Neuronal stem cell (in vitro differentiated cells): ENCODE measurements around the gene CNST.

Experiments
- DNase-seq: peaks from one replicate; pipeline ENCODE4 v3.0.0-alpha.2; 2013; ENCODE audit warnings: low spot score
- H2AFZ ChIP-seq: one replicate; pipeline ENCODE4 v1.6.1; 2013; ENCODE audit warnings: mild to moderate bottlenecking, low read length, inconsistent platforms
- H2AK5ac ChIP-seq: 2 replicates; pipeline ENCODE4 v1.6.1; 2013; ENCODE audit warnings: low read depth, mild to moderate bottlenecking, inconsistent platforms, low read length, moderate library complexity, mixed read lengths
- H2BK120ac ChIP-seq: 2 replicates; pipeline ENCODE4 v1.6.1; 2013; ENCODE audit warnings: low read depth, mild to moderate bottlenecking, inconsistent platforms, low read length, moderate library complexity, mixed read lengths
- H2BK12ac ChIP-seq: one replicate; pipeline ENCODE4 v1.6.1; 2013; ENCODE audit warnings: low read length, inconsistent platforms
- H2BK15ac ChIP-seq: 2 replicates; pipeline ENCODE4 v1.6.1; 2013; ENCODE audit warnings: mild to moderate bottlenecking, low read length, inconsistent platforms, mixed read lengths
- H2BK5ac ChIP-seq: one replicate; pipeline ENCODE4 v1.6.1; 2013; ENCODE audit warnings: inconsistent platforms, mild to moderate bottlenecking, low read length, moderate library complexity
- H3K14ac ChIP-seq: one replicate; pipeline ENCODE4 v1.6.1; 2013; ENCODE audit warnings: low read length, inconsistent platforms
- H3K18ac ChIP-seq: 2 replicates; pipeline ENCODE4 v1.6.1; 2013; ENCODE audit warnings: low read length, inconsistent platforms
- H3K23ac ChIP-seq: 2 replicates; pipeline ENCODE4 v1.6.1; 2013; ENCODE audit warnings: low read depth, mild to moderate bottlenecking, mixed read lengths, low read length, inconsistent platforms; ENCODE audit not compliant: poor library complexity
- H3K27ac ChIP-seq: replicated peaks from 3 replicates; pipeline ENCODE4 v1.5.1; 2013; ENCODE audit warnings: low read length, inconsistent platforms
- H3K27me3 ChIP-seq, 3 experiments: 2 replicates each; pipeline ENCODE4 v1.6.1; 2013; ENCODE audit warnings: low read length in 3 of 3, mild to moderate bottlenecking in 2 of 3, inconsistent platforms in 1 of 3, low read depth in 1 of 3, mixed read lengths in 1 of 3, moderate library complexity in 1 of 3; ENCODE audit not compliant: control insufficient read depth in 3 of 3, insufficient read depth in 3 of 3
- H3K36me3 ChIP-seq, 2 donors: replicated peaks in 1 of 2; 2 replicates each; pipeline ENCODE4 v1.6.1; 2013; ENCODE audit warnings: low read length in 2 of 2; ENCODE audit not compliant: control insufficient read depth in 2 of 2, insufficient read depth in 2 of 2
- H3K4ac ChIP-seq: 2 replicates; pipeline ENCODE4 v1.6.1; 2013; ENCODE audit warnings: inconsistent platforms, mild to moderate bottlenecking, low read length, moderate library complexity
- H3K4me1 ChIP-seq, 2 donors: 1 replicate in 1 of 2; 2 replicates in 1 of 2; pipeline ENCODE4 v1.6.1; 2013; ENCODE audit warnings: low read length in 2 of 2, low read depth in 1 of 2; ENCODE audit not compliant: control insufficient read depth in 2 of 2, insufficient read depth in 1 of 2
- H3K4me2 ChIP-seq: one replicate; pipeline ENCODE4 v1.6.1; 2013; ENCODE audit warnings: mild to moderate bottlenecking, low read length, inconsistent platforms; ENCODE audit not compliant: insufficient read depth, poor library complexity, severe bottlenecking
- H3K4me3 ChIP-seq, 2 donors: 2 replicates each; pipeline ENCODE4 v1.5.1; 2013; ENCODE audit warnings: low read length in 2 of 2, mild to moderate bottlenecking in 2 of 2, inconsistent platforms in 1 of 2, moderate library complexity in 1 of 2
- H3K79me1 ChIP-seq: one replicate; pipeline ENCODE4 v1.6.1; 2013; ENCODE audit warnings: low read depth, mild to moderate bottlenecking, inconsistent platforms, low read length, moderate library complexity
- H3K9ac ChIP-seq: one replicate; pipeline ENCODE4 v1.6.1; 2013; ENCODE audit warnings: mild to moderate bottlenecking, low read depth, low read length, inconsistent platforms; ENCODE audit not compliant: poor library complexity
- H3K9me3 ChIP-seq, 2 donors: replicated peaks in 1 of 2; 2 replicates each; pipeline versions ENCODE3 to v1.6.1; 2013; ENCODE audit warnings: low read length in 2 of 2, mild to moderate bottlenecking in 2 of 2, inconsistent platforms in 1 of 2, low read depth in 1 of 2, mixed read lengths in 1 of 2, moderate library complexity in 1 of 2; ENCODE audit not compliant: control insufficient read depth in 2 of 2, insufficient read depth in 1 of 2
- H4K8ac ChIP-seq: one replicate; pipeline ENCODE4 v1.6.1; 2013; ENCODE audit warnings: low read depth, mild to moderate bottlenecking, inconsistent platforms, low read length, moderate library complexity
- H4K91ac ChIP-seq: one replicate; pipeline ENCODE4 v1.6.1; 2013; ENCODE audit warnings: low read length, low read depth, mild to moderate bottlenecking, inconsistent platforms; ENCODE audit not compliant: poor library complexity
- WGBS, 2 donors: extraction: QIAGEN DNeasy Blood & Tissue Kit; methylation state at CpG; one replicate each; pipeline ENCODE4 v1.1.7; 2013; ENCODE audit warnings: missing lambda C conversion rate in 2 of 2, mixed read lengths in 1 of 2; ENCODE audit not compliant: insufficient read length in 2 of 2, insufficient replicate concordance in 1 of 2; ENCODE audit errors: extremely low coverage in 2 of 2; 5-methylcytosine and 5-hydroxymethylcytosine counted together

CNST gene

GRCh38 chr1:246591958-246592357, 25.7 kb downstream of the CNST start:
- H3K9me3 ChIP-seq: peaks cover 0 to 2% of the 10 kb centered on the region in 2 donors
- no peak overlapping the region for H2BK120ac ChIP-seq
- H3K4me1 ChIP-seq: no peaks in the 10 kb centered on the region
- H3K18ac ChIP-seq: no peak overlapping the region
- no peak overlapping the region for H3K4me2 ChIP-seq
- no CpG with 5 or more reads among the region's 13 CpGs for WGBS, 2 donors
- H2AFZ ChIP-seq: no peak overlapping the region
- no peaks in the 10 kb centered on the region for H3K27me3 ChIP-seq
- H3K79me1 ChIP-seq: peaks cover 1% of the 10 kb centered on the region
- H4K8ac ChIP-seq: no peak overlapping the region
- no peak overlapping the region for H3K4ac ChIP-seq
- no peak overlapping the region for H3K23ac ChIP-seq
- H3K14ac ChIP-seq: no peak overlapping the region
- no peak overlapping the region for H3K27ac ChIP-seq
- H2BK12ac ChIP-seq: no peak overlapping the region
- H4K91ac ChIP-seq: no peak overlapping the region
- no peak for DNase-seq
- H3K4me3 ChIP-seq: no peak overlapping the region
- H3K9ac ChIP-seq: no peak overlapping the region
- peaks cover 5 to 9% of the 10 kb centered on the region in 2 donors for H3K36me3 ChIP-seq
- no peak overlapping the region for H2BK5ac ChIP-seq
- H2BK15ac ChIP-seq: no peak overlapping the region
- no peak overlapping the region for H2AK5ac ChIP-seq

- H3K9ac ChIP-seq: no peak overlapping the region
- H3K9me3 ChIP-seq: peaks cover 0 to 2% of the 10 kb centered on the region in 2 donors
- H2BK5ac ChIP-seq: no peak overlapping the region
- H2BK12ac ChIP-seq: no peak overlapping the region
- H3K14ac ChIP-seq: no peak overlapping the region
- DNase-seq: no peak
- no peak overlapping the region for H3K23ac ChIP-seq
- H3K36me3 ChIP-seq: peaks cover 5 to 9% of the 10 kb centered on the region in 2 donors
- H4K91ac ChIP-seq: no peak overlapping the region
- no peak overlapping the region for H2AK5ac ChIP-seq
- no peak overlapping the region for H3K4me2 ChIP-seq
- H2AFZ ChIP-seq: no peak overlapping the region
- no peaks in the 10 kb centered on the region for H3K4me1 ChIP-seq
- H3K79me1 ChIP-seq: peaks cover 1% of the 10 kb centered on the region
- no peak overlapping the region for H4K8ac ChIP-seq
- H2BK15ac ChIP-seq: no peak overlapping the region
- no peak overlapping the region for H3K4ac ChIP-seq
- no peak overlapping the region for H3K27ac ChIP-seq
- no peak overlapping the region for H3K18ac ChIP-seq
- no peak overlapping the region for H2BK120ac ChIP-seq
- H3K4me3 ChIP-seq: no peak overlapping the region
- H3K27me3 ChIP-seq: no peaks in the 10 kb centered on the region
Observed at GRCh38 chr1:246592695-246593094, 26.4 kb downstream of the CNST start.

- WGBS, 2 donors: no CpG with 5 or more reads among the region's 3 CpGs
- Histone ChIP-seq H3K36me3 (peaks cover 5 to 9% of the 10 kb centered on the region in 2 donors), H3K23ac (no peak overlapping the region), H2BK5ac (no peak overlapping the region), H3K4me1 (no peaks in the 10 kb centered on the region), H3K9ac (no peak overlapping the region), H3K4ac (no peak overlapping the region), H4K91ac (no peak overlapping the region), H3K27ac (no peak overlapping the region), H3K4me3 (no peak overlapping the region), H2AK5ac (no peak overlapping the region), H3K14ac (no peak overlapping the region), H3K18ac (no peak overlapping the region), H3K79me1 (peaks cover 1% of the 10 kb centered on the region), H2BK120ac (no peak overlapping the region), H2BK12ac (no peak overlapping the region), H3K9me3 (no peaks in the 10 kb centered on the region), H3K27me3 (no peaks in the 10 kb centered on the region), H2BK15ac (no peak overlapping the region), H3K4me2 (no peak overlapping the region), H2AFZ (no peak overlapping the region), H4K8ac (no peak overlapping the region)
- DNase-seq: no peak
Observed at GRCh38 chr1:246595146-246595545, 28.9 kb downstream of the CNST start.

GRCh38 chr1:246597340-246597739, 31.1 kb downstream of the CNST start:
- no peak for DNase-seq
- peaks cover 0 to 2% of the 10 kb centered on the region in 2 donors for H3K36me3 ChIP-seq
- H3K9me3 ChIP-seq: no peaks in the 10 kb centered on the region
- H3K27ac ChIP-seq: no peak overlapping the region
- no peak overlapping the region for H3K9ac ChIP-seq
- no peak overlapping the region for H2BK120ac ChIP-seq
- H3K4me1 ChIP-seq: no peaks in the 10 kb centered on the region
- H3K4me2 ChIP-seq: no peak overlapping the region
- H2AK5ac ChIP-seq: no peak overlapping the region
- no peak overlapping the region for H4K8ac ChIP-seq
- no peak overlapping the region for H2BK5ac ChIP-seq
- no peak overlapping the region for H3K4me3 ChIP-seq
- H3K18ac ChIP-seq: no peak overlapping the region
- H2BK15ac ChIP-seq: no peak overlapping the region
- no peak overlapping the region for H3K23ac ChIP-seq
- H2BK12ac ChIP-seq: no peak overlapping the region
- H3K14ac ChIP-seq: no peak overlapping the region
- no peak overlapping the region for H3K4ac ChIP-seq
- H3K79me1 ChIP-seq: no peaks in the 10 kb centered on the region
- H3K27me3 ChIP-seq: no peaks in the 10 kb centered on the region
- no peak overlapping the region for H2AFZ ChIP-seq
- no peak overlapping the region for H4K91ac ChIP-seq
- no CpG with 5 or more reads among the region's 5 CpGs for WGBS, 2 donors
